Activated CD4-positive, alpha-beta T cell treated with anti-CD3 and anti-CD28 coated beads, Interleukin-2, Interleukin-6, amounts not matched to agents 100 ng/mL and 50 ng/mL, durations not matched to agents 16 hours and 8 hours (primary cell): ENCODE results near the gene PLA2G4B.

Experiments
- DNase-seq: peaks from one replicate; pipeline ENCODE4 v3.0.0-alpha.2; 2020

The PLA2G4B gene

GRCh38 chr15:41838400-41838897 lies at the start of gene PLA2G4B:
Gene PLA2G4B (plus strand): TSS chr15:41838847. CDS start chr15:41838914, 67 bp downstream.
- DNase-seq: no peak

GRCh38 chr15:41789236-41789635 lies 49.4 kb upstream of the PLA2G4B start:
- DNase-seq: no peak

- DNase-seq: no peak
Observed at GRCh38 chr15:41789662-41790061, 49.0 kb upstream of the PLA2G4B start.

- DNase-seq: no peak
Observed at GRCh38 chr15:41790169-41790568, 48.5 kb upstream of the PLA2G4B start.

GRCh38 chr15:41790756-41791546 lies 47.7 kb upstream of the PLA2G4B start:
- DNase-seq: no peak

GRCh38 chr15:41791547-41791937 lies 47.1 kb upstream of the PLA2G4B start:
- no peak for DNase-seq

GRCh38 chr15:41792000-41792637 lies 46.5 kb upstream of the PLA2G4B start:
- DNase-seq: no peak

- no peak for DNase-seq
Observed at GRCh38 chr15:41794081-41794480, 44.6 kb upstream of the PLA2G4B start.

- no peak for DNase-seq
Observed at GRCh38 chr15:41795996-41796856, 42.4 kb upstream of the PLA2G4B start.

GRCh38 chr15:41797201-41797944 lies 41.3 kb upstream of the PLA2G4B start:
- DNase-seq: no peak

- no peak for DNase-seq
Observed at GRCh38 chr15:41798607-41799487, 39.8 kb upstream of the PLA2G4B start.

GRCh38 chr15:41799488-41799805 lies 39.2 kb upstream of the PLA2G4B start:
- no peak for DNase-seq

GRCh38 chr15:41801185-41801584 lies 37.5 kb upstream of the PLA2G4B start:
- no peak for DNase-seq

- no peak for DNase-seq
Observed at GRCh38 chr15:41801850-41802455, 36.7 kb upstream of the PLA2G4B start.

GRCh38 chr15:41804361-41804760 lies 34.3 kb upstream of the PLA2G4B start:
- no peak for DNase-seq

- no peak for DNase-seq
Observed at GRCh38 chr15:41804916-41805666, 33.6 kb upstream of the PLA2G4B start.

- no peak for DNase-seq
Observed at GRCh38 chr15:41805711-41806110, 32.9 kb upstream of the PLA2G4B start.

GRCh38 chr15:41806291-41807181 lies 32.1 kb upstream of the PLA2G4B start:
- no peak for DNase-seq

GRCh38 chr15:41809121-41809520 lies 29.5 kb upstream of the PLA2G4B start:
- DNase-seq: no peak
